Endothelial cell of umbilical vein (primary cell): ENCODE data around the gene TBX19. TPM values are rescaled to one million over a fixed set of nuclear protein-coding genes. Genes with fewer than 3 reads are reported as not detected.

Source experiments
- BruUV-seq: library from RNA; stranded (reverse); fragments of 400-500 nt; replicated peaks from 2 replicates; lab custom pipeline; 2021; lab: Mats Ljungman, UMichigan
- CTCF ChIA-PET: fragments of 300-600, 350-600 bp; sonication (Branson Sonifier 250); formaldehyde crosslinking; loops from one replicate; lab custom pipeline; 2021; ENCODE audit warnings: antibody characterized with exemption, inconsistent platforms; lab: Charles Lee
- POLR2A ChIA-PET: fragments of 300-600, 350-600 bp; sonication (Branson Sonifier 250); formaldehyde crosslinking; loops from one replicate; lab custom pipeline; 2021; ENCODE audit warnings: antibody characterized with exemption, inconsistent platforms; lab: Charles Lee
- DNase-seq: peaks from one replicate; pipeline ENCODE4 v3.0.0-alpha.2; 2011; ENCODE audit warnings: low read depth, low spot score
- FAIRE-seq: peaks from 2 replicates; lab custom pipeline; 2011; peaks lifted over from hg19 to GRCh38; lab: Jason Lieb, UNC
- H2AFZ ChIP-seq: 2 replicates; pipeline ENCODE4 v1.6.0; 2012; ENCODE audit warnings: low read depth, low read length, control low read depth, inconsistent platforms
- H3K27ac ChIP-seq: 2 replicates; pipeline ENCODE4 v1.5.1; 2011; ENCODE audit warnings: low read depth, mild to moderate bottlenecking, control low read depth, low read length, moderate library complexity; ENCODE audit not compliant: insufficient read depth
- H3K27me3 ChIP-seq, 2 experiments: 2 replicates each; pipeline versions ENCODE4 v1.6.0 to v1.6.1; 2011; ENCODE audit warnings: low read length in 2 of 2, mixed read lengths in 1 of 2; ENCODE audit not compliant: control insufficient read depth in 2 of 2, insufficient read depth in 2 of 2
- H3K36me3 ChIP-seq, 2 experiments: 2 replicates in 1 of 2; 3 replicates in 1 of 2; pipeline ENCODE4 v1.5.1; 2011; ENCODE audit warnings: low read length in 2 of 2, mild to moderate bottlenecking in 1 of 2, moderate library complexity in 1 of 2; ENCODE audit not compliant: control insufficient read depth in 2 of 2, insufficient read depth in 2 of 2; ENCODE audit errors: extremely low read depth in 1 of 2
- H3K4me1 ChIP-seq: 3 replicates; pipeline ENCODE4 v1.5.1; 2011; ENCODE audit warnings: mild to moderate bottlenecking, low read length; ENCODE audit not compliant: control insufficient read depth, insufficient read depth; ENCODE audit errors: extremely low read depth
- H3K4me2 ChIP-seq: 2 replicates; pipeline ENCODE4 v1.6.1; 2011; ENCODE audit warnings: low read length, control low read depth, mixed read lengths; ENCODE audit not compliant: insufficient read depth
- H3K4me3 ChIP-seq, 3 experiments: fragments of 200-600 bp in 1 of 3; sonication (generic), shearing (Covaris generic) in 1 of 3; replicated peaks in 1 of 3; 2 replicates each; pipeline ENCODE4 v1.5.1; 2011 to 2016; ENCODE audit warnings: control low read depth in 3 of 3, low read length in 3 of 3, mild to moderate bottlenecking in 2 of 3, inconsistent platforms in 1 of 3, low read depth in 1 of 3, moderate library complexity in 1 of 3; ENCODE audit not compliant: insufficient read depth in 1 of 3
- H3K79me2 ChIP-seq: 2 replicates; pipeline ENCODE4 v1.6.0; 2012; ENCODE audit warnings: low read length, inconsistent platforms; ENCODE audit not compliant: control insufficient read depth, insufficient read depth
- H3K9ac ChIP-seq: replicated peaks from 2 replicates; pipeline ENCODE3; 2011; ENCODE audit warnings: low read length, control low read depth; ENCODE audit not compliant: insufficient read depth; ENCODE audit errors: extremely low read depth
- H3K9me1 ChIP-seq: replicated peaks from 3 replicates; pipeline ENCODE4 v1.6.0; 2011; ENCODE audit warnings: mild to moderate bottlenecking, low read length; ENCODE audit not compliant: control insufficient read depth, insufficient read depth; ENCODE audit errors: extremely low read depth
- H3K9me3 ChIP-seq: replicated peaks from 2 replicates; pipeline ENCODE4 v1.5.1; 2012; ENCODE audit warnings: low read length, inconsistent platforms; ENCODE audit not compliant: control insufficient read depth, insufficient read depth
- H4K20me1 ChIP-seq: replicated peaks from 2 replicates; pipeline ENCODE3; 2011; ENCODE audit warnings: mild to moderate bottlenecking, low read length; ENCODE audit not compliant: control insufficient read depth, insufficient read depth; ENCODE audit errors: extremely low read depth
- EZH2 ChIP-seq: IDR thresholded peaks from 2 replicates; pipeline ENCODE4 v1.6.1; 2012; ENCODE audit warnings: borderline replicate concordance, low read depth, mild to moderate bottlenecking, moderate library complexity, low read length, inconsistent platforms; ENCODE audit not compliant: severe bottlenecking
- GATA2 ChIP-seq: IDR thresholded peaks from 2 replicates; pipeline ENCODE4 v1.7.0; 2011; ENCODE audit warnings: low read depth, mild to moderate bottlenecking, moderate library complexity, mixed read lengths, low read length; ENCODE audit not compliant: insufficient read length, insufficient read depth
- JUN ChIP-seq: IDR thresholded peaks from 2 replicates; pipeline ENCODE4 v1.6.1; 2011; ENCODE audit warnings: borderline replicate concordance, low read depth; ENCODE audit not compliant: insufficient read length, insufficient read depth
- MAX ChIP-seq: IDR thresholded peaks from 2 replicates; pipeline ENCODE4 v1.6.1; 2011; ENCODE audit not compliant: insufficient read depth, insufficient read length
- MYC ChIP-seq: IDR thresholded peaks from one replicate; pipeline ENCODE4 v1.6.1; 2011; ENCODE audit warnings: mild to moderate bottlenecking, low read depth, low read length
- POLR2A ChIP-seq: IDR thresholded peaks from 2 replicates; pipeline ENCODE4 v1.6.1; 2012; ENCODE audit warnings: low read depth, mild to moderate bottlenecking, control low read depth, low read length
- dilution Hi-C: fragments of 300-500 bp; cut with MboI; formaldehyde crosslinking; loops from one replicate; pipeline ENCODE4 v1.15.0; 2019; ENCODE audit warnings: low sequenced_read_pairs; ENCODE audit not compliant: extremely low pct_ligation_motif_present
- intact Hi-C: fragments of 100-400 bp; cut with micrococcal nuclease; formaldehyde crosslinking; loops from one replicate; pipeline ENCODE4 v1.10.0; 2022
- polyA plus RNA-seq, 4 experiments: library from polyadenylated mRNA; depleted of rRNA in 3 of 4; stranded (reverse) in 3 of 4; unstranded in 1 of 4; fragments of >200 nt; gene quantifications; 2 replicates each; pipeline versions ENCODE4 v1.2.1 to v1.2.3, GENCODE V29; 2011 to 2012; ENCODE audit warnings: missing spikeins in 1 of 4
- total RNA-seq: library from RNA; stranded (reverse); gene quantifications from 2 replicates; pipeline ENCODE4 v1.2.3, GENCODE V29; 2021
- TF ChIP-seq, protein P1 (sequence below), 2 donors: IDR thresholded peaks; 1 replicate in 1 of 2; 2 replicates in 1 of 2; pipeline ENCODE4 v1.5.1; 2011; ENCODE audit warnings: low read length in 2 of 2, mild to moderate bottlenecking in 2 of 2, moderate library complexity in 2 of 2, control low read depth in 1 of 2, inconsistent platforms in 1 of 2, low read depth in 1 of 2; ENCODE audit not compliant: insufficient read depth in 1 of 2; ENCODE audit errors: extremely low read depth in 1 of 2

The TBX19 gene
- total and polyA plus RNA-seq, 2 donors (not counting 3 experiments of a cell fraction or from before 2014, with no cell fraction given): 2.3 to 2.8 TPM

DNA sequence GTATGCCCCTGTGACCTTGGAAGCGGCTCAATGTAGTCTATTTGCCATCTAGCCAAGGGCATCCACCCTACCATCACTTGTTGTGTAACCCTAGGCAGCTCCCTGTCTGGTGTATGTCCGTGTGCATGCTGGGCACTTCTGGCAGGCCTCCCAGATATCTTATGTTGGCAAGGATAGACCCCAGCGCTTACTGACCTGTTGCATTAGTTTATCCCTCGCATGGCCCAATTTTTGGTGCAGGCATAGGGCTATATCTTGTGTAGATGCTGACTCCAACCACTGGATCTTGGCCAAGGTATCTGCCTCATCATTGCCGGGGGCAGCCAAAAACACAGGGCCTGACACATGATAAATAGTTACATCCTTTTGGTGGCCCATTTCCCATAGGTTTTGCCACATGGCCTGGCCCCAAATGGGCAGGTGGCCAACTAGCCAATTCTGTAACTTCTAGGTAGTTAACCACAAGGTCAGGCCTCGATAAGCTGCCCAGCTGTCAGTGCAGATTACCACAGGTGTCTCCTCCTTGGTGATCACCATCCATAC, 14.0 kb upstream of the TBX19 start:
- no peak overlapping the region for H3K9ac ChIP-seq
- H3K9me3 ChIP-seq: no peaks in the 10 kb centered on the region
- FAIRE-seq (no peak), DNase-seq (no peak)
- BruUV-seq: no TSS peak
- H3K4me3 ChIP-seq: no peak overlapping the region
- H4K20me1 ChIP-seq: no peaks in the 10 kb centered on the region
- H3K27ac ChIP-seq: no peak overlapping the region
- no peaks in the 10 kb centered on the region for H3K27me3 ChIP-seq
- ChIA-PET POLR2A (no interaction called here), CTCF (no interaction called here)
- H2AFZ ChIP-seq: no peak overlapping the region
- TF ChIP-seq EZH2 (no peak), JUN (no peak), MYC (no peak), POLR2A (no peak), GATA2 (no peak), MAX (no peak)
- TF ChIP-seq, protein P1, sequence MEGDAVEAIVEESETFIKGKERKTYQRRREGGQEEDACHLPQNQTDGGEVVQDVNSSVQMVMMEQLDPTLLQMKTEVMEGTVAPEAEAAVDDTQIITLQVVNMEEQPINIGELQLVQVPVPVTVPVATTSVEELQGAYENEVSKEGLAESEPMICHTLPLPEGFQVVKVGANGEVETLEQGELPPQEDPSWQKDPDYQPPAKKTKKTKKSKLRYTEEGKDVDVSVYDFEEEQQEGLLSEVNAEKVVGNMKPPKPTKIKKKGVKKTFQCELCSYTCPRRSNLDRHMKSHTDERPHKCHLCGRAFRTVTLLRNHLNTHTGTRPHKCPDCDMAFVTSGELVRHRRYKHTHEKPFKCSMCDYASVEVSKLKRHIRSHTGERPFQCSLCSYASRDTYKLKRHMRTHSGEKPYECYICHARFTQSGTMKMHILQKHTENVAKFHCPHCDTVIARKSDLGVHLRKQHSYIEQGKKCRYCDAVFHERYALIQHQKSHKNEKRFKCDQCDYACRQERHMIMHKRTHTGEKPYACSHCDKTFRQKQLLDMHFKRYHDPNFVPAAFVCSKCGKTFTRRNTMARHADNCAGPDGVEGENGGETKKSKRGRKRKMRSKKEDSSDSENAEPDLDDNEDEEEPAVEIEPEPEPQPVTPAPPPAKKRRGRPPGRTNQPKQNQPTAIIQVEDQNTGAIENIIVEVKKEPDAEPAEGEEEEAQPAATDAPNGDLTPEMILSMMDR (IDR thresholded peaks at IDR 0.05; ENCODE audit: extremely low read depth in 1 of 2, insufficient read depth in 1 of 2, low read depth in 1 of 2, low read length in 2 of 2): no peak
- no peaks in the 10 kb centered on the region for H3K36me3 ChIP-seq
- no peaks in the 10 kb centered on the region for H3K9me1 ChIP-seq
- intact Hi-C loops: no loop called here
- no peak overlapping the region for H3K4me2 ChIP-seq
- H3K4me1 ChIP-seq: peaks cover 12% of the 10 kb centered on the region
- dilution Hi-C loops: no loop called here
- H3K79me2 ChIP-seq: no peaks in the 10 kb centered on the region
